HCT116 (cell line): ENCODE results near the gene EZH2. TPM values are rescaled to one million over a fixed set of nuclear protein-coding genes. Genes with fewer than 3 reads are reported as not detected.
A peak's percentile ranks its signal among the peaks of the same experiment; 100 is the strongest.

ENCODE experiments used
- ATAC-seq: fragments of 200-7000 bp; cut with Tn5 transposase; 2 replicates; pipeline ENCODE4 v1.9.1; 2020; ENCODE audit warnings: mild to moderate bottlenecking, moderate library complexity
- BruUV-seq: library from RNA; stranded (reverse); fragments of 400-500 nt; replicated peaks from 2 replicates; lab custom pipeline; 2021; lab: Mats Ljungman, UMichigan
- CTCF ChIA-PET: fragments of 300-600 bp; sonication (Branson Sonifier 250); formaldehyde crosslinking; loops from one replicate; lab custom pipeline; 2021; ENCODE audit warnings: antibody characterized with exemption; lab: Charles Lee
- POLR2A ChIA-PET: fragments of 300-600, 350-600 bp; sonication (Branson Sonifier 250); formaldehyde crosslinking; loops from one replicate; lab custom pipeline; 2021; ENCODE audit warnings: antibody characterized with exemption; lab: Charles Lee
- RAD21 ChIA-PET, 2 experiments: fragments of 300-600 bp; sonication (Branson Sonifier 250); formaldehyde crosslinking; loops; one replicate each; lab custom pipeline; 2023; ENCODE audit warnings: low total read pairs in 2 of 2; ENCODE audit not compliant: uncharacterized antibody in 2 of 2, unreplicated experiment in 2 of 2, low non-redundant PET in 1 of 2; lab: Charles Lee
- DNase-seq: peaks from one replicate; pipeline ENCODE4 v3.0.0-alpha.2; 2010; ENCODE audit warnings: low read depth, low spot score
- H2AFZ ChIP-seq: fragments of 200-600 bp; shearing (Covaris generic), sonication (generic); 2 replicates; pipeline ENCODE4 v1.6.1; 2017; ENCODE audit warnings: low read depth, mixed run types, mixed read lengths, antibody characterized with exemption, low read length; ENCODE audit not compliant: poor library complexity, severe bottlenecking
- H3K27ac ChIP-seq: 2 replicates; pipeline ENCODE4 v1.5.1; 2012; ENCODE audit warnings: low read depth, low read length
- H3K27me3 ChIP-seq: fragments of 200-600 bp; sonication (generic); 2 replicates; pipeline ENCODE4 v1.6.1; 2016; ENCODE audit warnings: mixed run types, low read length, mixed read lengths; ENCODE audit not compliant: insufficient read depth
- H3K36me3 ChIP-seq, 2 experiments: fragments of 200-500 bp in 1 of 2; fragments of 200-600 bp in 1 of 2; sonication (Bioruptor generic) in 1 of 2; sonication (generic) in 1 of 2; 2 replicates each; pipeline versions ENCODE4 v1.5.1 to v1.6.1; 2014 to 2016; ENCODE audit warnings: low read length in 2 of 2, inconsistent platforms in 1 of 2, mixed read lengths in 1 of 2, mixed run types in 1 of 2; ENCODE audit not compliant: insufficient read depth in 2 of 2, control insufficient read depth in 1 of 2
- H3K4me1 ChIP-seq, 2 experiments: fragments of 200-600 bp in 1 of 2; sonication (generic) in 1 of 2; 2 replicates each; pipeline versions ENCODE4 v1.5.1 to v1.6.1; 2012 to 2017; ENCODE audit warnings: low read length in 2 of 2, inconsistent platforms in 1 of 2, mild to moderate bottlenecking in 1 of 2, mixed read lengths in 1 of 2, mixed run types in 1 of 2, moderate library complexity in 1 of 2; ENCODE audit not compliant: insufficient read depth in 2 of 2, control insufficient read depth in 1 of 2
- H3K4me2 ChIP-seq: fragments of 200-600 bp; sonication (generic); 2 replicates; pipeline ENCODE4 v1.6.1; 2017; ENCODE audit warnings: mixed run types, low read length, mixed read lengths
- H3K4me3 ChIP-seq, 2 experiments: fragments of 200-600 bp in 1 of 2; sonication (generic) in 1 of 2; replicated peaks in 1 of 2; 2 replicates each; pipeline ENCODE4 v1.5.1; 2011 to 2016; ENCODE audit warnings: low read length in 2 of 2, control low read depth in 1 of 2, low read depth in 1 of 2, mild to moderate bottlenecking in 1 of 2, mixed read lengths in 1 of 2, mixed run types in 1 of 2
- H3K79me2 ChIP-seq: fragments of 200-600 bp; sonication (generic); 2 replicates; pipeline ENCODE4 v1.6.1; 2017; ENCODE audit warnings: mild to moderate bottlenecking, mixed run types, low read length, moderate library complexity, mixed read lengths; ENCODE audit not compliant: insufficient read depth
- H3K9ac ChIP-seq: fragments of 200-600 bp; sonication (generic); 2 replicates; pipeline ENCODE4 v1.6.1; 2016; ENCODE audit warnings: low read length, mixed read lengths
- H3K9me2 ChIP-seq: fragments of 200-600 bp; sonication (generic), shearing (Covaris generic); 2 replicates; pipeline ENCODE4 v1.6.1; 2017; ENCODE audit warnings: mixed run types, mild to moderate bottlenecking, moderate library complexity; ENCODE audit not compliant: insufficient read depth
- H3K9me3 ChIP-seq, 2 experiments: fragments of 200-500 bp in 1 of 2; fragments of 200-600 bp in 1 of 2; sonication (Bioruptor generic) in 1 of 2; sonication (generic) in 1 of 2; 2 replicates each; pipeline ENCODE4 v1.6.1; 2014 to 2017; ENCODE audit warnings: low read length in 2 of 2, mixed read lengths in 2 of 2, inconsistent platforms in 1 of 2, low read depth in 1 of 2, mild to moderate bottlenecking in 1 of 2, mixed run types in 1 of 2, moderate library complexity in 1 of 2; ENCODE audit not compliant: control insufficient read depth in 1 of 2, insufficient read depth in 1 of 2
- H4K20me1 ChIP-seq: fragments of 200-600 bp; sonication (generic), shearing (Covaris generic); 2 replicates; pipeline ENCODE4 v1.6.1; 2017; ENCODE audit warnings: mixed run types, mild to moderate bottlenecking, moderate library complexity; ENCODE audit not compliant: insufficient read depth
- CEBPB ChIP-seq: IDR thresholded peaks from 2 replicates; pipeline ENCODE4 v1.6.1; 2012; ENCODE audit warnings: low read depth
- CTCF ChIP-seq, 3 experiments: fragments of 200-600 bp in 1 of 3; sonication (generic) in 1 of 3; IDR thresholded peaks in 2 of 3; conservative IDR thresholded peaks in 1 of 3; 2 replicates each; pipeline ENCODE4 v1.5.1; 2012 to 2017; ENCODE audit warnings: low read depth in 2 of 3, low read length in 2 of 3, antibody characterized with exemption in 1 of 3, borderline replicate concordance in 1 of 3, control low read depth in 1 of 3, mild to moderate bottlenecking in 1 of 3, mixed read lengths in 1 of 3, mixed run types in 1 of 3, moderate library complexity in 1 of 3; ENCODE audit not compliant: insufficient read depth in 1 of 3
- ELF1 ChIP-seq: IDR thresholded peaks from 2 replicates; pipeline ENCODE4 v1.6.1; 2012; ENCODE audit warnings: low read depth, borderline replicate concordance
- EZH2phosphoT487 ChIP-seq: fragments of 200-600 bp; IDR thresholded peaks from 2 replicates; pipeline ENCODE4 v1.6.1; 2018; ENCODE audit warnings: antibody characterized with exemption, borderline replicate concordance
- FOSL1 ChIP-seq: IDR thresholded peaks from 2 replicates; pipeline ENCODE4 v1.6.1; 2012; ENCODE audit warnings: low read depth
- JUND ChIP-seq: IDR thresholded peaks from 2 replicates; pipeline ENCODE4 v1.6.1; 2012
- MAX ChIP-seq: IDR thresholded peaks from 2 replicates; pipeline ENCODE4 v1.6.1; 2012
- POLR2A ChIP-seq: IDR thresholded peaks from 2 replicates; pipeline ENCODE4 v1.7.0; 2011; ENCODE audit warnings: borderline replicate concordance; ENCODE audit not compliant: insufficient read depth, insufficient read length; ENCODE audit errors: extremely low read depth
- POLR2AphosphoS5 ChIP-seq: IDR thresholded peaks from 2 replicates; pipeline ENCODE4 v1.6.1; 2011; ENCODE audit warnings: mild to moderate bottlenecking, low read depth, low read length, moderate library complexity
- REST ChIP-seq: IDR thresholded peaks from 2 replicates; pipeline ENCODE4 v1.6.1; 2012; ENCODE audit warnings: low read depth
- SP1 ChIP-seq: IDR thresholded peaks from 2 replicates; pipeline ENCODE4 v1.6.1; 2012; ENCODE audit warnings: low read depth
- SRF ChIP-seq: IDR thresholded peaks from 2 replicates; pipeline ENCODE4 v1.6.1; 2012; ENCODE audit warnings: low read depth
- TCF7L2 ChIP-seq: IDR thresholded peaks from 2 replicates; pipeline ENCODE4 v1.7.0; 2011; ENCODE audit warnings: borderline replicate concordance, inconsistent platforms; ENCODE audit not compliant: insufficient read depth, insufficient read length; ENCODE audit errors: extremely low read depth
- intact Hi-C: fragments of 100-400 bp; cut with micrococcal nuclease; formaldehyde crosslinking; loops from 2 replicates; pipeline ENCODE4 v1.10.0; 2022
- total RNA-seq: library from RNA; stranded (reverse); gene quantifications from one replicate; pipeline ENCODE4 v1.2.1, GENCODE V29; 2021; ENCODE audit not compliant: unreplicated experiment

EZH2 gene
- total RNA-seq, 1 experiment from 2014 or later = 55.2 TPM

GRCh38 chr7:148882192-148882591, 1.9 kb downstream of the EZH2 start:
- ChIA-PET CTCF (no interaction called here), POLR2A (no interaction called here)
- Histone ChIP-seq H3K9me3 (no peaks in the 10 kb centered on the region), H3K4me3 (peak overlapping the region; percentile 69 to 78; a peak in 2 of 4 replicates), H3K27me3 (no peaks in the 10 kb centered on the region), H3K27ac (no peak overlapping the region)
- intact Hi-C loops = no loop called here
- no peak for ATAC-seq
- TF ChIP-seq EZH2phosphoT487 (no peak), MAX (no peak), SP1 (no peak), JUND (no peak), SRF (no peak)
- TF ChIP-seq, all 23 proteins: peak for 0
- no peak for DNase-seq
- Histone ChIP-seq H3K9me2 (no peaks in the 10 kb centered on the region), H3K36me3 (no peaks in the 10 kb centered on the region), H3K4me2 (peak overlapping the region; percentile 82; the same call in 1 of the 2 replicates), H3K9ac (no peak overlapping the region), H4K20me1 (peaks cover 17% of the 10 kb centered on the region; the same call in 1 of the 2 replicates), H3K4me1 (peaks cover 8 to 19% of the 10 kb centered on the region in 2 experiments; a peak in 3 of 4 replicates), H2AFZ (no peak overlapping the region), H3K79me2 (peaks cover 66% of the 10 kb centered on the region)
- RAD21 ChIA-PET = no interaction called here
- no TSS peak for BruUV-seq

- Histone ChIP-seq H3K4me2 (no peak overlapping the region), H3K27me3 (no peaks in the 10 kb centered on the region), H3K79me2 (peaks cover 100% of the 10 kb centered on the region), H3K27ac (no peak overlapping the region), H4K20me1 (peaks cover 23% of the 10 kb centered on the region; the same call in 1 of the 2 replicates), H2AFZ (no peak overlapping the region), H3K9me3 (no peaks in the 10 kb centered on the region), H3K9me2 (no peaks in the 10 kb centered on the region), H3K4me3 (no peak overlapping the region), H3K9ac (no peak overlapping the region), H3K36me3 (no peaks in the 10 kb centered on the region), H3K4me1 (peaks cover 8 to 10% of the 10 kb centered on the region in 2 experiments; a peak in 3 of 4 replicates)
- POLR2A ChIA-PET = no interaction called here
- DNase-seq (no peak), ATAC-seq (no peak)
- no TSS peak for BruUV-seq
- TF ChIP-seq TCF7L2 = no peak
- no peak for TF ChIP-seq POLR2A
- TF ChIP-seq CEBPB = no peak
- TF ChIP-seq POLR2AphosphoS5 = no peak
- TF ChIP-seq CTCF (IDR thresholded peaks at IDR 0.05 in 2 of 3, conservative IDR thresholded peaks at IDR 0.05 in 1 of 3; ENCODE audit: borderline replicate concordance in 1 of 3, insufficient read depth in 1 of 3, low read depth in 2 of 3, low read length in 2 of 3) = no peak
- TF ChIP-seq SP1 = no peak
- no peak for TF ChIP-seq FOSL1
- no peak for TF ChIP-seq ELF1
- no peak for TF ChIP-seq REST
- no peak for TF ChIP-seq JUND
- TF ChIP-seq MAX = no peak
- RAD21 ChIA-PET = no interaction called here
- CTCF ChIA-PET = no interaction called here
- intact Hi-C loops = no loop called here
Observed at GRCh38 chr7:148878317-148878716, 5.8 kb downstream of the EZH2 start.
